Fibroblast of skin of left quadriceps (primary cell): ENCODE measurements around the gene FAM169A.
"Not testable (repeated sequence)": the region's sequence is repeated elsewhere in the genome, so short reads cannot be mapped to it uniquely, and the experiment has no call there.

Source experiments
- DNase-seq, 2 experiments: peaks; one replicate each; pipeline ENCODE4 v3.0.0-alpha.2; 2013; ENCODE audit warnings: low read depth in 2 of 2

Gene FAM169A

GRCh38 chr5:74865804-74866595 lies at the start of gene FAM169A:
Gene FAM169A (minus strand): TSS chr5:74866387. CDS start chr5:74841676, 24,711 bp downstream.
- DNase-seq, result no peak

GRCh38 chr5:74915488-74915887 lies 49.3 kb upstream of the FAM169A start:
- no peak for DNase-seq

- not testable (repeated sequence) for DNase-seq
Observed at GRCh38 chr5:74911421-74911820, 45.2 kb upstream of the FAM169A start.

- not testable (repeated sequence) for DNase-seq
Observed at GRCh38 chr5:74909888-74910287, 43.7 kb upstream of the FAM169A start.

- DNase-seq, result not testable (repeated sequence)
Observed at GRCh38 chr5:74908237-74908636, 42.0 kb upstream of the FAM169A start.

GRCh38 chr5:74904713-74905112 lies 38.5 kb upstream of the FAM169A start:
- DNase-seq, result not testable (repeated sequence)

GRCh38 chr5:74903165-74903787 lies 37.1 kb upstream of the FAM169A start:
- no peak for DNase-seq

GRCh38 chr5:74897049-74897448 lies 30.9 kb upstream of the FAM169A start:
- no peak for DNase-seq

- peak; percentile 23 to 31 for DNase-seq
Observed at GRCh38 chr5:74895906-74896305, 29.7 kb upstream of the FAM169A start.

- DNase-seq, result no peak
Observed at GRCh38 chr5:74894351-74894750, 28.2 kb upstream of the FAM169A start.

GRCh38 chr5:74892921-74893320 lies 26.7 kb upstream of the FAM169A start:
- DNase-seq, result no peak

GRCh38 chr5:74889523-74890105 lies 23.4 kb upstream of the FAM169A start:
- DNase-seq, result no peak

- no peak for DNase-seq
Observed at GRCh38 chr5:74888117-74888516, 21.9 kb upstream of the FAM169A start.

GRCh38 chr5:74885170-74885569 lies 19.0 kb upstream of the FAM169A start:
- DNase-seq, result no peak

GRCh38 chr5:74882379-74883134 lies 16.4 kb upstream of the FAM169A start:
- not testable (repeated sequence) for DNase-seq

- no peak for DNase-seq
Observed at GRCh38 chr5:74877624-74878304, 11.6 kb upstream of the FAM169A start.

- DNase-seq, result no peak
Observed at GRCh38 chr5:74875994-74876791, 10.0 kb upstream of the FAM169A start.

GRCh38 chr5:74873525-74874249 lies 7.5 kb upstream of the FAM169A start:
- DNase-seq, result no peak

- no peak for DNase-seq
Observed at GRCh38 chr5:74870299-74871067, 4.3 kb upstream of the FAM169A start.
